MM.1S (cell line): ENCODE measurements around the gene SETD3.

Experiments
- DNase-seq: peaks from one replicate; pipeline ENCODE4 v3.0.0-alpha.2; 2015
- H2AFZ ChIP-seq: fragments of 300-600 bp; sonication (generic); 2 replicates; pipeline ENCODE4 v1.6.0; 2016; ENCODE audit warnings: antibody characterized with exemption, low read length
- H3F3A ChIP-seq: fragments of 300-600 bp; sonication (generic); 2 replicates; pipeline ENCODE4 v1.6.1; 2016; ENCODE audit warnings: mild to moderate bottlenecking, antibody characterized with exemption, low read length, moderate library complexity, mixed read lengths; ENCODE audit not compliant: insufficient read depth
- H3K27ac ChIP-seq: fragments of 300-600 bp; sonication (generic); 2 replicates; pipeline ENCODE4 v1.5.1; 2016; ENCODE audit warnings: mild to moderate bottlenecking, low read length
- H3K27me3 ChIP-seq: fragments of 300-600 bp; sonication (generic); replicated peaks from 2 replicates; pipeline ENCODE4 v1.6.0; 2016; ENCODE audit warnings: low read length; ENCODE audit not compliant: insufficient read depth
- H3K36me3 ChIP-seq: fragments of 300-600 bp; sonication (generic); replicated peaks from 2 replicates; pipeline ENCODE4 v1.6.1; 2016; ENCODE audit warnings: mild to moderate bottlenecking, low read length, mixed read lengths; ENCODE audit not compliant: insufficient read depth
- H3K4me1 ChIP-seq: fragments of 300-600 bp; sonication (generic); 2 replicates; pipeline ENCODE4 v1.6.1; 2016; ENCODE audit warnings: low read length, mixed read lengths
- H3K4me2 ChIP-seq: fragments of 300-600 bp; sonication (generic); 2 replicates; pipeline ENCODE4 v1.6.0; 2016; ENCODE audit warnings: low read depth, low read length
- H3K4me3 ChIP-seq: fragments of 300-600 bp; sonication (generic); 2 replicates; pipeline ENCODE4 v1.5.1; 2016; ENCODE audit warnings: low read length, mixed read lengths
- H3K79me2 ChIP-seq: fragments of 300-600 bp; sonication (generic); 2 replicates; pipeline ENCODE4 v1.6.1; 2016; ENCODE audit warnings: mixed run types, low read length, mixed read lengths
- H3K9ac ChIP-seq: fragments of 300-600 bp; sonication (generic); 2 replicates; pipeline ENCODE4 v1.6.1; 2016; ENCODE audit warnings: low read length, mixed read lengths
- H3K9me2 ChIP-seq: fragments of 300-600 bp; sonication (generic); replicated peaks from 2 replicates; pipeline ENCODE4 v1.6.1; 2016; ENCODE audit warnings: mild to moderate bottlenecking, low read length, mixed read lengths; ENCODE audit not compliant: insufficient read depth
- H3K9me3 ChIP-seq: fragments of 300-600 bp; sonication (generic); replicated peaks from 2 replicates; pipeline ENCODE4 v1.6.1; 2016; ENCODE audit warnings: mild to moderate bottlenecking, low read length, mixed read lengths; ENCODE audit not compliant: insufficient read depth
- H4K20me1 ChIP-seq: fragments of 300-600 bp; sonication (generic); 2 replicates; pipeline ENCODE4 v1.6.1; 2016; ENCODE audit warnings: mild to moderate bottlenecking, low read length, moderate library complexity, mixed read lengths; ENCODE audit not compliant: insufficient read depth
- EZH2 ChIP-seq: fragments of 300-600 bp; sonication (generic); optimal IDR thresholded peaks from 2 replicates; pipeline ENCODE3; 2017; ENCODE audit warnings: low read depth, mild to moderate bottlenecking, antibody characterized with exemption, low read length, mixed read lengths
- EZH2phosphoT487 ChIP-seq: fragments of 300-600 bp; sonication (generic); IDR thresholded peaks from 2 replicates; pipeline ENCODE4 v1.6.1; 2018; ENCODE audit warnings: antibody characterized with exemption, low read length
- TF ChIP-seq, protein P1 (sequence below): fragments of 300-600 bp; sonication (generic); IDR thresholded peaks from 2 replicates; pipeline ENCODE4 v1.5.1; 2016; ENCODE audit warnings: antibody characterized with exemption, low read length, mixed read lengths

The SETD3 gene

DNA sequence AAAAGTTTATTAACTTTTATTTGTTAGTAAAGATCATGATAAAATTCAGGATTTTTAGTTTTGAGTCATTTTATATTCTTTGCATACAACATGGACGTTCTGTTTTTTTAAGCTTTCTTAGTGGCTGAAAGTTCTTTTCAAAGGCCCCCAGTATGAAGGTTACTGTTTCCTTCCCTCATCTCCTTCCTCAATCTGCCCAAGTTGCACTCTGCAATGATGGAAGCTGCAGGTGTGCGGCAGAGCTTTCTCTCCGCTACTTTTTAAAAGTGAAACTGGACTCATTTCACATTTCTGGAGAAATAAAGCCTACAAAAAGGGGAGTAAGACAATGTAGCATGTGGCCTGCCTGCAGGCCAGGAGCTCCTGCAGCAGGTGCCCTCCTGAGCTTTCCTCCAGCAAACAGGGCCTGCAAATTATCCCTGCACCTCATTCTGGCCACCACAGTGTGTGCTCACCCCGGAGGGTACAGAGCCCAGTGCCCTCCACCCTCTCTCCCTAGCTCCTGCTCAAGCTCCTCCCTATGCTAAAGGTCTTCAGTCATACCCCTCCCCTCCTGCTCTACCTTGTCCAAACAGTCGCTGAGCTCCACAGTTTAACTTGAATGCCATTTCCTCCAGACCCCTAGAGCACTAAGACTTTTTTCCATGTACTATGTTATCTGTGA is 78.9 kb downstream of the SETD3 start:
- no peaks in the 10 kb centered on the region for H3F3A ChIP-seq
- TF ChIP-seq, protein P1, sequence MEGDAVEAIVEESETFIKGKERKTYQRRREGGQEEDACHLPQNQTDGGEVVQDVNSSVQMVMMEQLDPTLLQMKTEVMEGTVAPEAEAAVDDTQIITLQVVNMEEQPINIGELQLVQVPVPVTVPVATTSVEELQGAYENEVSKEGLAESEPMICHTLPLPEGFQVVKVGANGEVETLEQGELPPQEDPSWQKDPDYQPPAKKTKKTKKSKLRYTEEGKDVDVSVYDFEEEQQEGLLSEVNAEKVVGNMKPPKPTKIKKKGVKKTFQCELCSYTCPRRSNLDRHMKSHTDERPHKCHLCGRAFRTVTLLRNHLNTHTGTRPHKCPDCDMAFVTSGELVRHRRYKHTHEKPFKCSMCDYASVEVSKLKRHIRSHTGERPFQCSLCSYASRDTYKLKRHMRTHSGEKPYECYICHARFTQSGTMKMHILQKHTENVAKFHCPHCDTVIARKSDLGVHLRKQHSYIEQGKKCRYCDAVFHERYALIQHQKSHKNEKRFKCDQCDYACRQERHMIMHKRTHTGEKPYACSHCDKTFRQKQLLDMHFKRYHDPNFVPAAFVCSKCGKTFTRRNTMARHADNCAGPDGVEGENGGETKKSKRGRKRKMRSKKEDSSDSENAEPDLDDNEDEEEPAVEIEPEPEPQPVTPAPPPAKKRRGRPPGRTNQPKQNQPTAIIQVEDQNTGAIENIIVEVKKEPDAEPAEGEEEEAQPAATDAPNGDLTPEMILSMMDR, result no peak
- TF ChIP-seq EZH2 (no peak), EZH2phosphoT487 (no peak)
- H3K4me1 ChIP-seq, result no peaks in the 10 kb centered on the region
- no peak overlapping the region for H3K4me2 ChIP-seq
- no peaks in the 10 kb centered on the region for H3K9me2 ChIP-seq
- H2AFZ ChIP-seq, result no peak overlapping the region
- no peaks in the 10 kb centered on the region for H3K27me3 ChIP-seq
- no peaks in the 10 kb centered on the region for H3K36me3 ChIP-seq
- no peak overlapping the region for H3K4me3 ChIP-seq
- no peaks in the 10 kb centered on the region for H3K9me3 ChIP-seq
- no peak for DNase-seq
- no peak overlapping the region for H3K9ac ChIP-seq
- H4K20me1 ChIP-seq, result no peaks in the 10 kb centered on the region
- no peak overlapping the region; the same call in 1 of the 2 replicates for H3K27ac ChIP-seq
- H3K79me2 ChIP-seq, result no peaks in the 10 kb centered on the region

- Histone ChIP-seq H3K9me2 (no peaks in the 10 kb centered on the region), H3K79me2 (no peaks in the 10 kb centered on the region), H3K36me3 (no peaks in the 10 kb centered on the region), H3K27ac (no peak overlapping the region), H2AFZ (no peak overlapping the region), H3F3A (no peaks in the 10 kb centered on the region), H3K27me3 (no peaks in the 10 kb centered on the region), H3K4me1 (no peaks in the 10 kb centered on the region), H3K4me3 (no peak overlapping the region), H4K20me1 (no peaks in the 10 kb centered on the region), H3K4me2 (no peak overlapping the region), H3K9ac (no peak overlapping the region), H3K9me3 (no peaks in the 10 kb centered on the region)
- TF ChIP-seq EZH2phosphoT487 (no peak), EZH2 (no peak)
- TF ChIP-seq, protein P1, result no peak
- DNase-seq, result no peak
Measured at GRCh38 chr14:99401211-99401610, 79.4 kb downstream of the SETD3 start.

DNA sequence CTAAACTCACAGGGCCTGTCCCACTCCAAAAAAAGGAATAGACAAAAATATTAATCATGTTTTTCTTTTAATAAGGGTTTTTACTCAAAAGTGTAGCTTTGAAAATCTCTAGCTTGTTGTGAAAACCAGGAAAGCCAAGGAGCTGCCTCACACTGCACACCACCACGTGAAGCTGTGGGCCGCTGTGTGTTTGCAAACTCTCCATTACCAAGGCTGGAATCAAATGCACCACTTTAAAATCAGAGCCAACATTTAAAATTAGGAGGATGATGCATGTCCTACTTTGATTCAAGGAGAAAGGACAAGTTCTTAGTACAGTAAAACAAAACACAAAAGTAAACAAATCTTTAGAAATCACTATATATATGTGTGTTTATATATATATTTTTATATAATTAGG is 83.0 kb downstream of the SETD3 start:
- H3K9me2 ChIP-seq, result no peaks in the 10 kb centered on the region
- no peaks in the 10 kb centered on the region for H3K36me3 ChIP-seq
- no peak overlapping the region for H3K9ac ChIP-seq

More for the DNA sequence above, 83.0 kb downstream of the SETD3 start:
- no peak for TF ChIP-seq EZH2phosphoT487
- TF ChIP-seq, protein P1, result no peak
- H3K9me3 ChIP-seq, result no peaks in the 10 kb centered on the region
- no peak overlapping the region for H3K4me3 ChIP-seq
- H3K79me2 ChIP-seq, result no peaks in the 10 kb centered on the region
- no peak overlapping the region for H3K4me2 ChIP-seq
- no peak overlapping the region for H2AFZ ChIP-seq
- DNase-seq, result no peak
- no peaks in the 10 kb centered on the region for H4K20me1 ChIP-seq
- no peak overlapping the region for H3K27ac ChIP-seq
- no peaks in the 10 kb centered on the region for H3K27me3 ChIP-seq
- H3K4me1 ChIP-seq, result no peaks in the 10 kb centered on the region
- no peaks in the 10 kb centered on the region for H3F3A ChIP-seq
